Thymus (tissue), 11 donors: Measurements from ENCODE around the gene FOXN3. TPM values are rescaled to one million over a fixed set of nuclear protein-coding genes. Genes with fewer than 3 reads are reported as not detected.
"Not testable (repeated sequence)": the region's sequence is repeated elsewhere in the genome, so short reads cannot be mapped to it uniquely, and the experiment has no call there.

Source experiments
- DNase-seq, 9 donors: peaks; one replicate each; pipeline ENCODE4 v3.0.0-alpha.2; 2013; ENCODE audit warnings: low spot score in 9 of 9, low read depth in 6 of 9, missing footprints in 1 of 9
- H3K27ac ChIP-seq, 2 donors: one replicate each; pipeline ENCODE4 v1.5.1; 2013; ENCODE audit warnings: control low read depth in 1 of 2, low read depth in 1 of 2, low read length in 1 of 2, mild to moderate bottlenecking in 1 of 2, moderate library complexity in 1 of 2
- H3K27me3 ChIP-seq, 2 donors: one replicate each; pipeline ENCODE4 v1.5.1; 2013; ENCODE audit warnings: low read length in 1 of 2; ENCODE audit not compliant: control insufficient read depth in 2 of 2, insufficient read depth in 1 of 2
- H3K36me3 ChIP-seq, 2 donors: one replicate each; pipeline ENCODE4 v1.5.1; 2013; ENCODE audit warnings: low read length in 1 of 2, mild to moderate bottlenecking in 1 of 2, moderate library complexity in 1 of 2; ENCODE audit not compliant: control insufficient read depth in 2 of 2, insufficient read depth in 2 of 2
- H3K4me1 ChIP-seq, 2 donors: one replicate each; pipeline ENCODE4 v1.5.1; 2013; ENCODE audit warnings: low read length in 2 of 2; ENCODE audit not compliant: control insufficient read depth in 2 of 2, insufficient read depth in 2 of 2
- H3K4me3 ChIP-seq, 2 donors: one replicate each; pipeline ENCODE4 v1.5.1; 2013; ENCODE audit warnings: low read length in 2 of 2, control low read depth in 1 of 2, mild to moderate bottlenecking in 1 of 2
- H3K9me3 ChIP-seq, 2 donors: one replicate each; pipeline ENCODE4 v1.5.1; 2013; ENCODE audit warnings: low read length in 1 of 2, mild to moderate bottlenecking in 1 of 2; ENCODE audit not compliant: control insufficient read depth in 2 of 2, insufficient read depth in 1 of 2
- WGBS: extraction: QIAGEN DNeasy Blood & Tissue Kit; methylation state at CpG from one replicate; pipeline ENCODE4 v1.1.7; 2013; 5-methylcytosine and 5-hydroxymethylcytosine counted together
- polyA plus RNA-seq: library from polyadenylated mRNA; stranded (reverse); fragments of 200-250 nt; gene quantifications from one replicate; pipeline ENCODE4 v1.2.3, GENCODE V29; 2013
- total RNA-seq: library from RNA; stranded (reverse); fragments of 120-200 nt; gene quantifications from one replicate; pipeline ENCODE4 v1.2.4, GENCODE V29; 2013
- donor health status: healthy.

FOXN3 gene
- total and polyA plus RNA-seq, 2 donors, result 21.9 to 32.5 TPM

- peaks cover 8 to 15% of the 10 kb centered on the region in 2 donors for H3K36me3 ChIP-seq
- H3K4me1 ChIP-seq, result peaks cover 15 to 20% of the 10 kb centered on the region in 2 donors
- not testable (repeated sequence) for H3K27me3 ChIP-seq, H3K4me3 ChIP-seq, DNase-seq, H3K9me3 ChIP-seq
- WGBS, result 95% methylated on average over 4 of the region's 4 CpGs
- H3K27ac ChIP-seq, result peak overlapping the region in 1 of 2 donors; percentile 88
Measured at GRCh38 chr14:89250655-89250975, 166.4 kb downstream of the FOXN3 start.

GRCh38 chr14:89249972-89250654 is 166.9 kb downstream of the FOXN3 start:
- H3K36me3 ChIP-seq, result peaks cover 8 to 15% of the 10 kb centered on the region in 2 donors
- peaks cover 0 to 3% of the 10 kb centered on the region in 2 donors for H3K9me3 ChIP-seq
- no peak overlapping the region for H3K4me3 ChIP-seq
- H3K4me1 ChIP-seq, result peaks cover 15 to 20% of the 10 kb centered on the region in 2 donors
- H3K27ac ChIP-seq, result peak overlapping the region; percentile 69 to 88
- DNase-seq, result peak; percentile 9 to 70 (median 44)
- no peaks in the 10 kb centered on the region for H3K27me3 ChIP-seq
- WGBS, result 93% methylated on average over 1 of the region's 1 CpG

GRCh38 chr14:89249065-89249695 is 167.9 kb downstream of the FOXN3 start:
- H3K4me1 ChIP-seq, result peaks cover 15 to 20% of the 10 kb centered on the region in 2 donors
- DNase-seq, result no peak
- H3K27ac ChIP-seq, result peak overlapping the region in 1 of 2 donors; percentile 37
- H3K36me3 ChIP-seq, result peaks cover 8 to 15% of the 10 kb centered on the region in 2 donors
- no peak overlapping the region for H3K4me3 ChIP-seq
- H3K27me3 ChIP-seq, result no peaks in the 10 kb centered on the region
- H3K9me3 ChIP-seq, result peaks cover 0 to 3% of the 10 kb centered on the region in 2 donors
- WGBS, result 95% methylated on average over 7 of the region's 7 CpGs

GRCh38 chr14:89248411-89249064 is 168.5 kb downstream of the FOXN3 start:
- Histone ChIP-seq H3K27ac (no peak overlapping the region), H3K36me3 (peaks cover 4 to 15% of the 10 kb centered on the region in 2 donors), H3K4me3 (no peak overlapping the region), H3K9me3 (peaks cover 0 to 3% of the 10 kb centered on the region in 2 donors), H3K4me1 (peaks cover 15 to 20% of the 10 kb centered on the region in 2 donors), H3K27me3 (no peaks in the 10 kb centered on the region)
- 96% methylated on average over 5 of the region's 5 CpGs for WGBS
- DNase-seq, result no peak

- peaks cover 15 to 20% of the 10 kb centered on the region in 2 donors for H3K4me1 ChIP-seq
- no peak overlapping the region for H3K4me3 ChIP-seq
- H3K9me3 ChIP-seq, result peaks cover 0 to 3% of the 10 kb centered on the region in 2 donors
- H3K27me3 ChIP-seq, result no peaks in the 10 kb centered on the region
- H3K36me3 ChIP-seq, result peaks cover 0 to 11% of the 10 kb centered on the region in 2 donors
- DNase-seq, result no peak
- H3K27ac ChIP-seq, result no peak overlapping the region
- WGBS, result 98% methylated on average over 3 of the region's 3 CpGs
Measured at GRCh38 chr14:89247457-89248122, 169.4 kb downstream of the FOXN3 start.

- Histone ChIP-seq H3K27ac (no peak overlapping the region), H3K36me3 (peaks cover 0 to 11% of the 10 kb centered on the region in 2 donors), H3K4me3 (no peak overlapping the region), H3K9me3 (peaks cover 0 to 3% of the 10 kb centered on the region in 2 donors), H3K4me1 (peaks cover 15 to 20% of the 10 kb centered on the region in 2 donors), H3K27me3 (no peaks in the 10 kb centered on the region)
- WGBS, result 98% methylated on average over 8 of the region's 8 CpGs
- DNase-seq, result no peak
Measured at GRCh38 chr14:89246290-89246689, 170.7 kb downstream of the FOXN3 start.

- Histone ChIP-seq H3K27ac (no peak overlapping the region), H3K4me1 (peaks cover 15 to 18% of the 10 kb centered on the region in 2 donors), H3K36me3 (peaks cover 0 to 8% of the 10 kb centered on the region in 2 donors), H3K4me3 (no peak overlapping the region), H3K27me3 (no peaks in the 10 kb centered on the region), H3K9me3 (no peaks in the 10 kb centered on the region)
- DNase-seq, result no peak
- 95% methylated on average over 9 of the region's 9 CpGs for WGBS
Measured at GRCh38 chr14:89245802-89246201, 171.2 kb downstream of the FOXN3 start.

GRCh38 chr14:89244720-89245119 is 172.3 kb downstream of the FOXN3 start:
- Histone ChIP-seq H3K36me3 (peaks cover 0 to 5% of the 10 kb centered on the region in 2 donors), H3K9me3 (no peaks in the 10 kb centered on the region), H3K4me1 (peaks cover 6 to 12% of the 10 kb centered on the region in 2 donors), H3K4me3 (no peak overlapping the region), H3K27me3 (no peaks in the 10 kb centered on the region), H3K27ac (no peak overlapping the region)
- DNase-seq, result no peak
- 89% methylated on average over 6 of the region's 6 CpGs for WGBS
